B cell (primary cell): ENCODE measurements around the gene MYOM3. TPM values are rescaled to one million over a fixed set of nuclear protein-coding genes. Genes with fewer than 3 reads are reported as not detected.
A peak's percentile ranks its signal among the peaks of the same experiment; 100 is the strongest.

Source experiments
- ATAC-seq: fragments of 200-7000 bp; cut with Tn5 transposase; one replicate; pipeline ENCODE4 v1.10.0; 2021; ENCODE audit warnings: low read depth, mild to moderate bottlenecking, moderate number of reproducible peaks, moderate library complexity
- CTCF ChIA-PET: fragments of 350-600 bp; sonication (Branson Sonifier 250); formaldehyde crosslinking; loops from one replicate; lab custom pipeline; 2021; ENCODE audit warnings: antibody characterized with exemption, inconsistent platforms; lab: Charles Lee
- POLR2A ChIA-PET: fragments of 350-600 bp; sonication (Branson Sonifier 250); formaldehyde crosslinking; loops from one replicate; lab custom pipeline; 2021; ENCODE audit warnings: antibody characterized with exemption; lab: Charles Lee
- DNase-seq: peaks from one replicate; pipeline ENCODE4 v3.0.0; 2013
- H2AFZ ChIP-seq: 2 replicates; pipeline ENCODE4 v1.6.1; 2012; ENCODE audit warnings: mild to moderate bottlenecking, low read depth, low read length; ENCODE audit not compliant: insufficient read depth, poor library complexity, severe bottlenecking
- H3K27ac ChIP-seq, 2 donors: 1 replicate in 1 of 2; 2 replicates in 1 of 2; pipeline ENCODE4 v1.5.1; 2012 to 2013; ENCODE audit warnings: low read length in 2 of 2, mild to moderate bottlenecking in 2 of 2, moderate library complexity in 1 of 2
- H3K27me3 ChIP-seq, 4 experiments: fragments of 200-600 bp in 1 of 4; sonication (generic) in 1 of 4; replicated peaks in 1 of 4; 1 replicate in 2 of 4; 2 replicates in 2 of 4; pipeline versions ENCODE4 v1.6.1 to v1.7.0; 2013 to 2016; ENCODE audit warnings: low read length in 3 of 4, mild to moderate bottlenecking in 2 of 4, mixed read lengths in 1 of 4, moderate library complexity in 1 of 4; ENCODE audit not compliant: insufficient read depth in 4 of 4, control insufficient read depth in 3 of 4; ENCODE audit errors: control extremely low read depth in 1 of 4
- H3K36me3 ChIP-seq, 2 experiments: replicated peaks in 1 of 2; 1 replicate in 1 of 2; 2 replicates in 1 of 2; pipeline versions ENCODE4 v1.6.1 to v1.7.1; 2013; ENCODE audit warnings: low read length in 1 of 2; ENCODE audit not compliant: insufficient read depth in 2 of 2, control insufficient read depth in 1 of 2; ENCODE audit errors: control extremely low read depth in 1 of 2, extremely low read depth in 1 of 2
- H3K4me1 ChIP-seq, 2 donors: fragments of 200-600 bp in 1 of 2; sonication (generic) in 1 of 2; 1 replicate in 1 of 2; 2 replicates in 1 of 2; pipeline versions ENCODE4 v1.5.1 to v1.6.1; 2013 to 2017; ENCODE audit warnings: low read length in 2 of 2; ENCODE audit not compliant: control insufficient read depth in 2 of 2, insufficient read depth in 2 of 2
- H3K4me2 ChIP-seq: replicated peaks from 2 replicates; pipeline ENCODE3; 2012; ENCODE audit warnings: mild to moderate bottlenecking, low read depth, low read length; ENCODE audit not compliant: poor library complexity, severe bottlenecking
- H3K4me3 ChIP-seq, 5 experiments: fragments of 200-600 bp in 1 of 5; sonication (generic) in 1 of 5; 1 replicate in 3 of 5; 2 replicates in 2 of 5; pipeline versions ENCODE4 v1.5.1 to v1.7.0; 2011 to 2016; ENCODE audit warnings: low read length in 4 of 5, mild to moderate bottlenecking in 4 of 5, low read depth in 2 of 5, control low read depth in 1 of 5, moderate library complexity in 1 of 5; ENCODE audit not compliant: insufficient read depth in 1 of 5; ENCODE audit errors: control extremely low read depth in 1 of 5, extremely low read depth in 1 of 5
- H3K79me2 ChIP-seq: fragments of 200-600 bp; sonication (generic); one replicate; pipeline ENCODE4 v1.6.0; 2016; ENCODE audit warnings: low read length; ENCODE audit not compliant: control insufficient read depth, insufficient read depth
- H3K9ac ChIP-seq: fragments of 200-600 bp; sonication (generic); 2 replicates; pipeline ENCODE4 v1.6.1; 2017; ENCODE audit warnings: mild to moderate bottlenecking, low read length, moderate library complexity
- H3K9me3 ChIP-seq, 3 donors: one replicate each; pipeline versions ENCODE4 v1.6.1 to v1.7.1; 2013; ENCODE audit warnings: low read length in 2 of 3; ENCODE audit not compliant: control insufficient read depth in 2 of 3, insufficient read depth in 1 of 3; ENCODE audit errors: control extremely low read depth in 1 of 3
- H4K20me1 ChIP-seq: 2 replicates; pipeline ENCODE4 v1.6.0; 2012; ENCODE audit warnings: mild to moderate bottlenecking, low read length; ENCODE audit not compliant: insufficient read depth, control insufficient read depth, poor library complexity, severe bottlenecking
- H3K27ac Mint-ChIP-seq: one replicate; pipeline ENCODE4 v1.8.0; 2021; ENCODE audit warnings: mixed read lengths
- H3K27me3 Mint-ChIP-seq: one replicate; pipeline ENCODE4 v1.8.0; 2021; ENCODE audit warnings: mixed read lengths
- H3K4me1 Mint-ChIP-seq: one replicate; pipeline ENCODE4 v1.8.0; 2021; ENCODE audit warnings: mixed read lengths
- H3K4me3 Mint-ChIP-seq: one replicate; pipeline ENCODE4 v1.8.0; 2021; ENCODE audit warnings: mixed read lengths
- H3K9me3 Mint-ChIP-seq: one replicate; pipeline ENCODE4 v1.8.0; 2022; ENCODE audit warnings: mixed read lengths; ENCODE audit not compliant: insufficient read depth
- CTCF ChIP-seq: fragments of 200-600 bp; IDR thresholded peaks from one replicate; pipeline ENCODE4 v1.8.0; 2022; ENCODE audit warnings: antibody characterized with exemption, mild to moderate bottlenecking
- EZH2 ChIP-seq: IDR thresholded peaks from 2 replicates; pipeline ENCODE4 v1.6.1; 2012; ENCODE audit warnings: borderline replicate concordance, low read depth, mild to moderate bottlenecking, moderate library complexity, low read length; ENCODE audit not compliant: insufficient read depth, poor library complexity, severe bottlenecking
- WGBS: methylation state at CpG from one replicate; pipeline ENCODE4 v1.1.5; 2013; ENCODE audit warnings: missing lambda C conversion rate; ENCODE audit not compliant: insufficient coverage; 5-methylcytosine and 5-hydroxymethylcytosine counted together
- intact Hi-C: fragments of 100-400 bp; cut with micrococcal nuclease; formaldehyde crosslinking; loops from one replicate; pipeline ENCODE4 v1.10.0; 2022
- polyA plus RNA-seq: library from polyadenylated mRNA; depleted of rRNA; stranded (reverse); fragments of >200 nt; gene quantifications from 2 replicates; pipeline ENCODE4 v1.2.3, GENCODE V29; 2012
- total RNA-seq, 2 donors: library from RNA; stranded (reverse); fragments of 120-200 nt in 1 of 2; gene quantifications; 1 replicate in 1 of 2; 2 replicates in 1 of 2; pipeline versions ENCODE4 v1.2.3 to v1.2.4, GENCODE V29; 2013 to 2022

The MYOM3 gene
- total and polyA plus RNA-seq, 2 donors (not counting 1 experiment from before 2014, with no cell fraction given), result not detected

GRCh38 chr1:24147194-24147593 is 35.3 kb upstream of the MYOM3 start:
- intact Hi-C loops, result no loop called here
- H3K4me3 ChIP-seq, result no peak overlapping the region
- peaks cover 13 to 16% of the 10 kb centered on the region in 2 donors for H3K4me1 ChIP-seq
- 94% methylated on average over 8 of the region's 9 CpGs for WGBS
- ATAC-seq, result no peak
- H3K36me3 ChIP-seq, result no peaks in the 10 kb centered on the region
- Mint-ChIP-seq H3K9me3 (no peaks in the 10 kb centered on the region), H3K27me3 (peaks cover 7% of the 10 kb centered on the region), H3K4me1 (peaks cover 21% of the 10 kb centered on the region), H3K27ac (no peak overlapping the region), H3K4me3 (no peak overlapping the region)
- no peak overlapping the region for H3K27ac ChIP-seq
- no peak for DNase-seq
- peaks cover 0 to 7% (median 2%) of the 10 kb centered on the region in 4 experiments for H3K27me3 ChIP-seq
- no peak overlapping the region for H3K4me2 ChIP-seq
- no peaks in the 10 kb centered on the region for H4K20me1 ChIP-seq
- CTCF ChIA-PET, result interaction anchor here (7.1 to 10.5 kb wide), 3 partner anchors 43 to 246 kb away, joined by 115 to 387 read pairs (median 237); partner anchors contain the start of gene IFNLR1
- no peak overlapping the region for H3K9ac ChIP-seq
- H3K9me3 ChIP-seq, result no peaks in the 10 kb centered on the region
- POLR2A ChIA-PET, result no interaction called here
- no peak for TF ChIP-seq EZH2
- TF ChIP-seq CTCF, result no peak
- H2AFZ ChIP-seq, result no peak overlapping the region
- H3K79me2 ChIP-seq, result no peaks in the 10 kb centered on the region

- H3K27ac Mint-ChIP-seq, result peak within 1 kb of the TSS; percentile 8
- ChIA-PET POLR2A (interaction anchor here (0.8 kb wide), 1 partner anchor 293 kb away, joined by 4 read pairs; no protein-coding TSS in a partner anchor), CTCF (interaction anchor here (1.4 to 1.6 kb wide), 2 partner anchors 8 to 250 kb away, joined by 4 to 5 read pairs; no protein-coding TSS in a partner anchor)
- Histone ChIP-seq H3K4me1 (no peaks in the 10 kb centered on the region), H3K4me3 (no peak within 1 kb of the TSS), H3K4me2 (no peak within 1 kb of the TSS), H3K9ac (no peak within 1 kb of the TSS), H3K79me2 (no peaks in the 10 kb centered on the region), H3K27me3 (peaks cover 0 to 2% (median 0%) of the 10 kb centered on the region in 4 experiments), H3K27ac (no peak within 1 kb of the TSS), H2AFZ (no peak within 1 kb of the TSS), H3K9me3 (peaks cover 0 to 3% (median 0%) of the 10 kb centered on the region in 3 donors), H4K20me1 (no peaks in the 10 kb centered on the region), H3K36me3 (no peaks in the 10 kb centered on the region)
- H3K4me3 Mint-ChIP-seq, result no peak within 1 kb of the TSS
- H3K9me3 Mint-ChIP-seq, result no peaks in the 10 kb centered on the region
- TF ChIP-seq CTCF, result no peak
- TF ChIP-seq EZH2, result no peak
- ATAC-seq, result no peak
- H3K27me3 Mint-ChIP-seq, result peaks cover 11% of the 10 kb centered on the region
- no peak for DNase-seq
- H3K4me1 Mint-ChIP-seq, result peaks cover 4% of the 10 kb centered on the region
- WGBS, result 80% methylated on average over 18 of the region's 22 CpGs
- intact Hi-C loops, result no loop called here
Measured at GRCh38 chr1:24142546-24143534, 30.9 kb upstream of the MYOM3 start, which contains the start of gene IL22RA1. Gene IL22RA1 (minus strand): TSS chr1:24143140. CDS start chr1:24143082, 58 bp downstream.
